K562 (cell line): ENCODE results near the gene GDF9. TPM values are rescaled to one million over a fixed set of nuclear protein-coding genes. Genes with fewer than 3 reads are reported as not detected.

Experiments
- ATAC-seq: fragments of 200-7000 bp; cut with Tn5 transposase; 3 replicates; pipeline ENCODE4 v1.9.1; 2020; ENCODE audit warnings: moderate library complexity
- BruUV-seq: library from RNA; stranded (reverse); fragments of 400-500 nt; replicated peaks from 2 replicates; lab custom pipeline; 2021; lab: Mats Ljungman, UMichigan
- CTCF ChIA-PET: fragments of 300-600 bp; formaldehyde crosslinking; extraction: SDS; loops from one replicate; lab custom pipeline; 2021; ENCODE audit warnings: low intra/inter-chr PET ratio; lab: Yijun Ruan, JAX
- POLR2A ChIA-PET: fragments of 300-600, 350-650 bp; sonication (Branson Sonifier 250); formaldehyde crosslinking; extraction: SDS; loops from one replicate; lab custom pipeline; 2021; ENCODE audit warnings: antibody characterized with exemption, inconsistent platforms; lab: Yijun Ruan, JAX
- DNase-seq, 4 experiments: peaks; one replicate each; pipeline versions ENCODE4 v3.0.0 to v3.0.0-alpha.2; 2011 to 2018; ENCODE audit warnings: low spot score in 3 of 4, mixed read lengths in 3 of 4; ENCODE audit errors: extremely low read depth in 1 of 4
- FAIRE-seq: peaks from 2 replicates; lab custom pipeline; 2011; peaks lifted over from hg19 to GRCh38; lab: Jason Lieb, UNC
- H2AFZ ChIP-seq: 2 replicates; pipeline ENCODE4 v1.6.0; 2011; ENCODE audit warnings: low read depth, low read length, control low read depth, inconsistent platforms
- H3K27ac ChIP-seq: fragments of 200-600 bp; 3 replicates; pipeline ENCODE4 v1.8.0; 2011; ENCODE audit warnings: low read depth, mild to moderate bottlenecking, control low read depth, inconsistent platforms, low read length, moderate library complexity, mixed read lengths; ENCODE audit errors: extremely low read depth
- H3K27me3 ChIP-seq, 2 experiments: fragments of 300-600 bp in 1 of 2; 2 replicates in 1 of 2; 3 replicates in 1 of 2; pipeline versions ENCODE4 v1.6.0 to v1.8.0; 2011; ENCODE audit warnings: inconsistent platforms in 2 of 2, low read length in 2 of 2, mild to moderate bottlenecking in 1 of 2, mixed read lengths in 1 of 2, moderate library complexity in 1 of 2; ENCODE audit not compliant: control insufficient read depth in 2 of 2, insufficient read depth in 2 of 2
- H3K36me3 ChIP-seq: fragments of 300-600 bp; 3 replicates; pipeline ENCODE4 v1.8.0; 2011; ENCODE audit warnings: mild to moderate bottlenecking, low read length, inconsistent platforms; ENCODE audit not compliant: control insufficient read depth, insufficient read depth
- H3K4me1 ChIP-seq, 2 experiments: fragments of 200-600 bp in 1 of 2; replicated peaks in 1 of 2; 2 replicates in 1 of 2; 3 replicates in 1 of 2; pipeline versions ENCODE4 v1.5.1 to v1.8.0; 2011; ENCODE audit warnings: inconsistent platforms in 2 of 2, low read length in 2 of 2, mild to moderate bottlenecking in 1 of 2, mixed read lengths in 1 of 2, moderate library complexity in 1 of 2; ENCODE audit not compliant: control insufficient read depth in 2 of 2, insufficient read depth in 2 of 2
- H3K4me2 ChIP-seq: 2 replicates; pipeline ENCODE4 v1.6.1; 2011; ENCODE audit warnings: low read length, control low read depth, inconsistent platforms, mixed read lengths; ENCODE audit not compliant: insufficient read depth
- H3K4me3 ChIP-seq: fragments of 200-600 bp; sonication (generic), shearing (Covaris generic); 2 replicates; pipeline ENCODE4 v1.5.1; 2016; ENCODE audit warnings: control low read depth, inconsistent platforms
- H3K79me2 ChIP-seq: fragments of 200-600 bp; 3 replicates; pipeline ENCODE4 v1.8.0; 2011; ENCODE audit warnings: low read length, inconsistent platforms; ENCODE audit not compliant: control insufficient read depth, insufficient read depth
- H3K9ac ChIP-seq, 2 experiments: 2 replicates each; pipeline versions ENCODE4 v1.6.0 to v1.6.1; 2011; ENCODE audit warnings: low read depth in 2 of 2, low read length in 2 of 2, control low read depth in 1 of 2, inconsistent platforms in 1 of 2, mild to moderate bottlenecking in 1 of 2, mixed read lengths in 1 of 2; ENCODE audit not compliant: insufficient read depth in 1 of 2
- H3K9me1 ChIP-seq: one replicate; pipeline ENCODE4 v1.6.0; 2011; ENCODE audit warnings: inconsistent platforms, mild to moderate bottlenecking, low read length, moderate library complexity; ENCODE audit not compliant: control insufficient read depth, insufficient read depth
- H3K9me3 ChIP-seq: replicated peaks from 2 replicates; pipeline ENCODE4 v1.5.1; 2011; ENCODE audit warnings: low read depth, low read length, inconsistent platforms; ENCODE audit not compliant: control insufficient read depth, insufficient read depth
- H4K20me1 ChIP-seq: replicated peaks from 2 replicates; pipeline ENCODE4 v1.6.1; 2011; ENCODE audit warnings: low read length, inconsistent platforms, mixed read lengths; ENCODE audit not compliant: control insufficient read depth, insufficient read depth
- ATF1 ChIP-seq, 2 experiments: fragments of 450-650 bp in 1 of 2; IDR thresholded peaks; 2 replicates each; pipeline ENCODE4 v1.6.1; 2016; ENCODE audit warnings: missing compliant biosample characterization in 1 of 2, missing genetic modification characterization in 1 of 2
- CTBP1 ChIP-seq: fragments of 450-650 bp; IDR thresholded peaks from 2 replicates; pipeline ENCODE4 v1.6.1; 2016; ENCODE audit warnings: borderline replicate concordance
- ILF3 ChIP-seq: fragments of 450-650 bp; IDR thresholded peaks from 2 replicates; pipeline ENCODE4 v1.6.1; 2018; ENCODE audit warnings: antibody characterized with exemption, mild to moderate bottlenecking, moderate library complexity, borderline replicate concordance
- TCF7L2 ChIP-seq: fragments of 150-350 bp; IDR thresholded peaks from 2 replicates; pipeline ENCODE4 v1.6.1; 2016; ENCODE audit warnings: low read depth, mild to moderate bottlenecking, low read length, moderate library complexity
- WGBS: fragments of 100-300 bp; shearing (Covaris generic); methylation state at CpG from one replicate; pipeline ENCODE4 v1.1.6; 2016; ENCODE audit warnings: low coverage, mixed read lengths; ENCODE audit not compliant: insufficient coverage; ENCODE audit errors: missing lambda C conversion rate; 5-methylcytosine and 5-hydroxymethylcytosine counted together
- in situ Hi-C: fragments of 300-500 bp; cut with MboI; formaldehyde crosslinking; loops from 4 replicates; pipeline ENCODE4 v1.15.0; 2018; ENCODE audit warnings: inconsistent platforms, mixed read lengths
- intact Hi-C: fragments of 100-400 bp; cut with micrococcal nuclease; formaldehyde crosslinking; loops from 2 replicates; pipeline ENCODE4 v1.14.2; 2022
- polyA plus RNA-seq, 8 experiments: library from polyadenylated mRNA; depleted of rRNA in 4 of 8; stranded (reverse) in 5 of 8; unstranded in 3 of 8; fragments of >200 nt; fragmentation: Nextera tagmentation in 2 of 8; fragmentation: Illumina TruSeq in 1 of 8; extraction: Ambion mirVana in 2 of 8; extraction: Trizol in 1 of 8; gene quantifications; 2 replicates each; pipeline versions ENCODE4 v1.2.1 to v1.2.3, GENCODE V29; 2011 to 2014; ENCODE audit warnings: inconsistent platforms in 1 of 8, missing spikeins in 1 of 8
- total RNA-seq, 7 experiments: library from RNA; depleted of rRNA in 6 of 7; stranded (reverse); fragments of >200 nt in 6 of 7; fragmentation: Illumina TruSeq in 2 of 7; extraction: Trizol in 2 of 7; gene quantifications; 2 replicates each; pipeline versions ENCODE4 v1.2.1 to v1.2.3, GENCODE V29; 2011 to 2021; ENCODE audit warnings: low replicate concordance in 1 of 7

The GDF9 gene
- total and polyA plus RNA-seq, 9 of the 15 experiments (the other 6 are each of a cell fraction or from before 2014, with no cell fraction given), result 0.10 to 0.70 (median 0.20) TPM; not detected in 1

- no peak overlapping the region for H2AFZ ChIP-seq
- no peak for TF ChIP-seq ATF1 (CRISPR knock-in tag; IDR thresholded peaks at IDR 0.05)
- no peak for TF ChIP-seq ATF1 (tag; IDR thresholded peaks at IDR 0.05)
- no peak for TF ChIP-seq ILF3
- no peak overlapping the region for H3K9ac ChIP-seq
- H4K20me1 ChIP-seq, result no peaks in the 10 kb centered on the region
- no peak overlapping the region for H3K27ac ChIP-seq
- intact Hi-C loops (no loop called here), in situ Hi-C loops (no loop called here)
- H3K4me3 ChIP-seq, result no peak overlapping the region
- no peaks in the 10 kb centered on the region for H3K27me3 ChIP-seq
- ChIA-PET CTCF (no interaction called here), POLR2A (interaction anchor here (1.5 kb wide), 1 partner anchor 13 kb away, joined by 4 read pairs; no protein-coding TSS in a partner anchor)
- H3K4me2 ChIP-seq, result no peak overlapping the region
- BruUV-seq, result no TSS peak
- no peaks in the 10 kb centered on the region for H3K9me3 ChIP-seq
- ATAC-seq, result peak; percentile 12; the same call in 1 of the 3 replicates
- FAIRE-seq, result no peak
- H3K4me1 ChIP-seq, result peaks cover 0 to 19% of the 10 kb centered on the region in 2 experiments; a peak in 3 of 5 replicates
- H3K9me1 ChIP-seq, result no peaks in the 10 kb centered on the region
- no peak for DNase-seq
- no peaks in the 10 kb centered on the region for H3K79me2 ChIP-seq
- 47% methylated on average over 1 of the region's 1 CpG for WGBS
- no peaks in the 10 kb centered on the region for H3K36me3 ChIP-seq
These were observed 25.4 kb downstream of the GDF9 start for GRCh38 chr5:132840896-132841295.

GRCh38 chr5:132840313-132840712 lies 26.0 kb downstream of the GDF9 start:
- Histone ChIP-seq H3K27ac (no peak overlapping the region), H3K4me2 (no peak overlapping the region), H3K4me3 (no peak overlapping the region), H3K9ac (no peak overlapping the region), H3K9me3 (no peaks in the 10 kb centered on the region), H3K79me2 (no peaks in the 10 kb centered on the region), H3K27me3 (no peaks in the 10 kb centered on the region), H4K20me1 (no peaks in the 10 kb centered on the region), H3K9me1 (no peaks in the 10 kb centered on the region), H3K4me1 (peaks cover 0 to 19% of the 10 kb centered on the region in 2 experiments; a peak in 3 of 5 replicates), H3K36me3 (no peaks in the 10 kb centered on the region), H2AFZ (peak overlapping the region; percentile 69)
- WGBS, result 10% methylated on average over 3 of the region's 3 CpGs
- in situ Hi-C loops, result no loop called here
- intact Hi-C loops, result no loop called here
- FAIRE-seq, result no peak
- peak; percentile 52 for ATAC-seq
- TF ChIP-seq TCF7L2 (no peak), CTBP1 (peak; percentile 51; the same call in 1 of the 2 replicates)
- POLR2A ChIA-PET, result interaction anchor here (1.4 to 1.6 kb wide), 3 partner anchors 9 to 14 kb away, joined by 3 to 8 read pairs (median 4); partner anchors contain the start of gene SHROOM1
- no TSS peak for BruUV-seq
- CTCF ChIA-PET, result no interaction called here
- no peak for DNase-seq
